Measurements from ENCODE around the gene MORN4. TPM values are rescaled to one million over a fixed set of nuclear protein-coding genes. Genes with fewer than 3 reads are reported as not detected.

MORN4 gene
- total RNA-seq, 1 experiment from 2014 or later: 11.9 TPM

GRCh38 chr10:97640868-97641811 lies 7.8 kb upstream of the MORN4 start:
- Histone ChIP-seq H3K79me2 (ENCODE audit: insufficient read depth, low read length) (peaks cover 7% of the 10 kb centered on the region; the same call in 1 of the 2 replicates), H3K27ac (ENCODE audit: insufficient read length, low read depth, low read length) (no peak overlapping the region), H2BK120ac (ENCODE audit: low read depth, low read length, poor library complexity, severe bottlenecking) (no peak overlapping the region), H2BK12ac (ENCODE audit: insufficient read length, low read depth, low read length) (no peak overlapping the region), H2AK5ac (ENCODE audit: insufficient read length, low read length) (no peak overlapping the region), H3K9ac (ENCODE audit: extremely low read depth, insufficient read length, low read length) (peak overlapping the region; percentile 87), H3K14ac (ENCODE audit: insufficient read depth, low read length) (peak overlapping the region; percentile 93), H3K23ac (ENCODE audit: insufficient read length, low read depth, low read length) (no peak overlapping the region), H2BK5ac (ENCODE audit: insufficient read length, low read length) (no peak overlapping the region), H3K18ac (ENCODE audit: insufficient read length, low read depth, low read length) (peak overlapping the region; percentile 83), H2BK15ac (ENCODE audit: low read depth, low read length) (no peak overlapping the region), H2AFZ (ENCODE audit: low read length) (no peak overlapping the region), H4K20me1 (ENCODE audit: control insufficient read depth, insufficient read depth, insufficient read length) (no peaks in the 10 kb centered on the region), H3K27me3 (ENCODE audit: insufficient read depth, low read length) (no peaks in the 10 kb centered on the region), H3K9me3 (ENCODE audit: control insufficient read depth, low read depth, low read length) (no peaks in the 10 kb centered on the region), H3K56ac (ENCODE audit: insufficient read length, low read depth, low read length) (no peak overlapping the region), H4K5ac (ENCODE audit: insufficient read length, low read depth, low read length) (no peak overlapping the region), H4K8ac (replicated peaks; ENCODE audit: insufficient read length, low read depth, low read length) (no peak overlapping the region), H3K4me1 (ENCODE audit: insufficient read depth, low read length) (peaks cover 5% of the 10 kb centered on the region), H3K23me2 (ENCODE audit: insufficient read length, low read depth, low read length, poor library complexity, severe bottlenecking) (peaks cover 11% of the 10 kb centered on the region), H3K4ac (ENCODE audit: low read depth, low read length) (no peak overlapping the region), H2BK20ac (ENCODE audit: low read depth, low read length, poor library complexity, severe bottlenecking) (no peak overlapping the region), H4K91ac (ENCODE audit: insufficient read length, low read depth, low read length) (no peak overlapping the region), H3K79me1 (ENCODE audit: insufficient read depth, low read depth, low read length, poor library complexity, severe bottlenecking) (peaks cover 4% of the 10 kb centered on the region), H3K4me2 (ENCODE audit: insufficient read depth, insufficient read length, low read length) (peak overlapping the region; percentile 87), H3T11ph (ENCODE audit: low read length) (no peak overlapping the region)
- peaks cover 22 to 24% of the 10 kb centered on the region in 2 experiments for H3K4me1 Mint-ChIP-seq
- H3K27me3 Mint-ChIP-seq (ENCODE audit: low read depth): no peaks in the 10 kb centered on the region
- TF ChIP-seq, protein P1, sequence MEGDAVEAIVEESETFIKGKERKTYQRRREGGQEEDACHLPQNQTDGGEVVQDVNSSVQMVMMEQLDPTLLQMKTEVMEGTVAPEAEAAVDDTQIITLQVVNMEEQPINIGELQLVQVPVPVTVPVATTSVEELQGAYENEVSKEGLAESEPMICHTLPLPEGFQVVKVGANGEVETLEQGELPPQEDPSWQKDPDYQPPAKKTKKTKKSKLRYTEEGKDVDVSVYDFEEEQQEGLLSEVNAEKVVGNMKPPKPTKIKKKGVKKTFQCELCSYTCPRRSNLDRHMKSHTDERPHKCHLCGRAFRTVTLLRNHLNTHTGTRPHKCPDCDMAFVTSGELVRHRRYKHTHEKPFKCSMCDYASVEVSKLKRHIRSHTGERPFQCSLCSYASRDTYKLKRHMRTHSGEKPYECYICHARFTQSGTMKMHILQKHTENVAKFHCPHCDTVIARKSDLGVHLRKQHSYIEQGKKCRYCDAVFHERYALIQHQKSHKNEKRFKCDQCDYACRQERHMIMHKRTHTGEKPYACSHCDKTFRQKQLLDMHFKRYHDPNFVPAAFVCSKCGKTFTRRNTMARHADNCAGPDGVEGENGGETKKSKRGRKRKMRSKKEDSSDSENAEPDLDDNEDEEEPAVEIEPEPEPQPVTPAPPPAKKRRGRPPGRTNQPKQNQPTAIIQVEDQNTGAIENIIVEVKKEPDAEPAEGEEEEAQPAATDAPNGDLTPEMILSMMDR (conservative IDR thresholded peaks at IDR 0.05): no peak
- no CpG with 5 or more reads among the region's 67 CpGs for WGBS (ENCODE audit: extremely low coverage, insufficient read length, low lambda C conversion rate)
- H3K27ac Mint-ChIP-seq: peak overlapping the region; percentile 56 to 92 (median 83)
- H3K9me3 Mint-ChIP-seq: no peaks in the 10 kb centered on the region; a peak in 2 of 5 replicates
- peaks cover 17 to 31% (median 27%) of the 10 kb centered on the region in 3 experiments; a peak in 6 of 7 replicates for H3K36me3 Mint-ChIP-seq (ENCODE audit: insufficient read depth in 1 of 3, low read depth in 3 of 3)
- peak; percentile 56 for DNase-seq
- H3K4me3 Mint-ChIP-seq: peak overlapping the region; percentile 84 to 95

All from H9 (cell line).